Measurements from ENCODE around the gene FANCC.

FANCC gene

DNA sequence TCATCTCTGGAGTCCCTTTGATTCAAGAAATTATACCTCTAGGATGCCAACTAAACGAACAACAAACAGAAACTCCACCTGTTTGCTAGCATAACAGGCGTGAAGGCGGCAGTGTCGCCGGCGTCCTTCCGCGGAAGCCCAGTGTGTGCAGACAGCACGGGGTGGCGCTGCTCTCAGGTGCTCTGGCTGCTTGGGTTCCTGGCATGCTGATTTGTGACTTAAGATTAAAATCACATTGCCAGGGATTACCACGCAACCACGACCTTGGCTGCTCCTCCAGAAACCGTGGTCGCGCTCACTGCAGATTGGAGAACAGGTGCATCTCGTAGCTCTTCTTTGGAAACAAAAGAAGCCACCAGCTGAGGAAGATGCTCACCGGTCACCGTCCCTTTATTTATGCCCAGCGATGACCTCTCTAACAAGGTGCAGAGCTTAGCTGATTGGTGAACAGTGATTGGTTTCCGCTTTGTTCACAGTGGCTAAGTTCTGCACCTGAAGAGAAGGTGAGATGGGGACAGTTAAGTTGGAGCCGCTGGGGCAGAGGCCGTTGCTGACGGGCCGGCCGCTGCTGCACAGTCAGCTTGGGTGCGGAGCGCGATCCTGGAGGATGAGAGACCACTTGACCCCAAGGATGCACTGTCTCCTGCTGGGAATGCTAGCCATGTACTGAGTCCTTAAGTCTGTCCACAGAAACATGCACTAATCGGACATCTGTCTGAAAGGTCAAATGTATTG is 232.3 kb downstream of the FANCC start:
- no peak for DNase-seq (ENCODE audit: low spot score)

DNA sequence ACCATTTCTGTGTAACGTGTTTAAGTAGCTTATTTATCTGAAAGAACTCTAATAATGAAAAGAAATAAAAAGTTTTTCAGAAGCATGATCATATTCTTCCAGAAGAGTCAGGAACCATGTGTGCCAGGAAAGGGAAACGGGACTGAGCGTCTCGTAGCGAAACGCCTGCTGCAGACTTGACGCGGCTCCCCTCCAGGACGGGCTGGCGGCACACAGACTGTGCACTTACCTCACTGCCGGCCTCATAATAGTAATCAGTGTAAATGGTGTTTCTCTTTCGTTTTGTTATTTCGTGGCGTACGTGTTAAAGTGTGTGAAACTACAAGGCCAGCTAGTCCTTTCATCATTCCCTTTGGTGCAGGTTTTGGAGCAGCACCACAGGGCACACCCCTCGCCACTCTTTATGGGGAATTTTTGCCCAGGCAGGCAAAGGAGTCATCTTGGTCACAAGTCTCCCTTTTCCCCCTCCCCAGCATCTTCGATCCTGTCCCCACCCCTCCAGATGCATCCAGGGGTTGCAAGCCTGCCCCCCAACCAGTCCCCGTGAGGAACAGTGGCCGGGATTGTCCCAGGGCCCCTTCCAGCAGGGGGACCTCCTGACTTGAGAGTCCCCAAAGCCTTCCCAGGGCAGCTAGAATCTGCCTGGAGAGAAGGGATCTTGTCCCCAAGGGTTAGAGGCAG is 233.1 kb downstream of the FANCC start:
- DNase-seq (ENCODE audit: low spot score): peak; percentile 60

DNA sequence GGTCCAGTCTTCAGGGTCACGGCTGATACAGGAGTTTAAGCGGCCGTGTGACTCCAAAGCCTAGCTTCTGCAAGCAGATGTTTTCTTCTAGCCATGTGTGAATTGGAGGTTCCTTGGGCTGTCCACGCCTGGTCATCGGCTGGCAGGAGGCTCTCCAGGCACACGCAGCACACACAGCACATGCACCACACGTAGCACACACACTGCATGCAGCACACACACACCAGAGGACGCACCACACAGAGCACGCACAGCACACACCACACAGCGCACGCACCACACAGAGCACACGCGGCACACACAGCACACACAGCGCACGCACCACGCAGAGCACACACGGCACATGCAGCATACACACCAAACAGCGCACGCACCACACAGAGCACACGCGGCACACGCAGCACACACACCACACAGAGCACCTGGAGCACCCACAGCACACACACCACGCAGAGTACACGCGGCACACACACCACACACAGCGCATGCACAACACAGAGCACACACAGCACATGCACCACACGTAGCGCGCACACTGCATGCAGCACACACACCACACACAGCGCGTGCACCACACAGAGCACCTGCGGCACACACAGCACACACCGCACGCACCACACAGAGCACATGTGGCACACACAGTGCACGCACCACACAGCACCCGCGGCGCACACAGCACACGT is 234.3 kb downstream of the FANCC start:
- DNase-seq (ENCODE audit: low spot score): no peak

DNA sequence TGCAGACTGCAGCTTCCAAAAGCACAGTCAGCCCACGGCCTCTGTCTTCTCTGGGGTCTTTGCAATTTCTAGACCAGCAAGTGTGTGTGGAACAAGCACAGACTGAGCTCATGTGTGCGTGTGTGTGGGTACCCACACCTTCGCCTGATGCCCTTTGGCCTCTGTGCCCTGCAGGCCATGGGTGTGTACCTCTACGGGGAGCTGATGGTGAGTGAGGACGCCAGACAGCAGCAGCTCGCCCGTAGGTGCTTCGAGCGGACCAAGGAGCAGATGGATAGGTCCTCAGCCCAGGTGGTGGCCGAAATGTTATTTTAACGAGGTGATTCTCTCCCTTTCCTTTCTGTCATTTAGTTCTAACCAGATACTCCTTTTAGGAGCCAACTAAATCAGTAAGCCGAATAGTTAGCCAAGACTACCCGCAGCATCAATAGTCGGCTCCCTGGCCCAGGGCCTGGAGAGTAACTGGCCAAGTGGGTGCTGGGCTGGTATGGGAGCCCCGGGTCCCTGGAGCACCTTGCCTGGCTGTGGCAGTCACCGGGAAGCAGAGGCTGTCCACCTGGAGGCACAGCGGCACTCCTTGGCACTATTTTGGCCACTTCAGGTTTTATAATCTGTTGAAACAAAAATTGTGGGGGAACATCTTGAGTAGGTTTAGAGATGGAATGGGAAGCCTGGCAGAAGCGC is 235.0 kb downstream of the FANCC start:
- no peak for DNase-seq (ENCODE audit: low spot score)

- DNase-seq (ENCODE audit: low spot score): no peak
Observed at GRCh38 chr9:95081998-95082397, 235.5 kb downstream of the FANCC start.

DNA sequence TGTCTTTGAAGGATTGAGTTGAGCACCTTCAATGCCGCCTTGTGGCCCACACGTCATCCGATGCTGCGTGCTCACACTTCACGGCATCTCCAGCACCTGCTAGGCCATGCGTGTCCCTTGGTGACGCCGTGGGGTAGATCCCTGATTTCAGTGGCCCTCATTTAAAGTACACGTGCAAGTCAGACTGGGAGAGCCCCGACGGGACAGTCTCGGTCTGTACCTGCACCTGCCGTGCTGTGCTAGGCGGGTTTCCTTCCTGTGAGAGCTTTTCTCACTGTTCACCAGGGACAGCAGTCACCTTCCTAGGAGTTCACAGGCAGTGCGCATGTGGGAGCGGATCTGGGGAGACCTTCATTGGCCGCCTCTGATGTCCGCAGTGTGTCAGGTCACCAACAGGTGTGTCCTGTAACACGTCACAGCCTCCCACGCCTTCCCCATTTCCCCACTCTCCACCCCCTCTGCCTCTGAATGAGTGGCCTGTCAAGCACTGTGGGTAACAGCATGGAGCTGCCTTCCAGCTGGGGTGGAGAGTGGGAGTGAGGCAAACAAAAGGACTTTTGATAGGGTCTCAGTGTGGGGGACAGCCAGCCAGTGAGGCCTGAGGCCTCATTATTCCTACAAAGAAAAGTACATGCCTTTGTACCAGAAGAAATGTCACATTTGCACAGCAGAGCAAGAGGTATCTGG is 236.4 kb downstream of the FANCC start:
- DNase-seq (ENCODE audit: low spot score): peak; percentile 97

DNA sequence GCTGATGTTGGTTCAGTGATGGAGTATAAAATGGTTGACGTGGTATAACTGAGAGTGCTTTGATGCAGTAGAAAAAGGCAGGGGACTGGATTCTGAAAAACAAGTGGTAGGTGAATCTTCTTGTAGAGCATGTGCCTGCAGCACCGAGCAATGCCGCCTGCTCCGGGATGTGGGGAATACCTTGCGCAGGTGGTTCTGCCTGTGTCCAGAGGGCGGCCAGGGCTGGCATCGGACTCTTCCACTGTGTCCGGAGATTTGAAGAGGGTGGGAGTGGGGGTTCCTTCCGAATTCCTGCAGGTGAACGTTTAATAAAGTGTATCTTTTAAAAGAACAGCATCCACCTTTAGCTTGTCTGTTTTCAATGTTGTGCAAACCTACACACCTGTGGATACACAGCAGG is 238.0 kb downstream of the FANCC start:
- no peak for DNase-seq (ENCODE audit: low spot score)

- no peak for DNase-seq (ENCODE audit: low spot score)
Observed at GRCh38 chr9:95078939-95079338, 238.6 kb downstream of the FANCC start.

GRCh38 chr9:95078511-95078910 is 239.0 kb downstream of the FANCC start:
- DNase-seq (ENCODE audit: low spot score): no peak

GRCh38 chr9:95077766-95078370 is 239.6 kb downstream of the FANCC start:
- DNase-seq (ENCODE audit: low spot score): peak; percentile 72

GRCh38 chr9:95077053-95077765 is 240.3 kb downstream of the FANCC start:
- peak; percentile 82 for DNase-seq (ENCODE audit: low spot score)

GRCh38 chr9:95076696-95077052 is 240.8 kb downstream of the FANCC start:
- no peak for DNase-seq (ENCODE audit: low spot score)

DNA sequence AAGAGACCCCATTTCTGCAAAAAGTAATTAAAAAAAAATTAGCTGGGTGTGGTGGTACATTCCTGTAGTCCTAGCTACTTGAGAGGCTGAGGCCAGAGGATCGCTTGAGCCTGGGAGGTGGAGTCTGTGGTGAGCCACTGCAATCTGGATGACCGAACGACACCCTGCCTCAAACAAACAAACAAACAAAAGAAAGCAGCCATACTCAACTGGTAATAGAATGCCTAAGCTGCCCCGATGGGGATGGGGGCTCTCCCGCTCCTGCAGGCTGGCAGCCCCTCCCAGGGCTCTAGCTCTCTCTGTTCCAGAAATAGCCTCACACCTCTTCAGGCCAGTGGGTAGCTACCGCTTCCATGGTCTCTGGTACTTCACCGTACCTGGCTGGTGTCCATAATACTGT is 241.8 kb downstream of the FANCC start:
- no peak for DNase-seq (ENCODE audit: low spot score)

DNA sequence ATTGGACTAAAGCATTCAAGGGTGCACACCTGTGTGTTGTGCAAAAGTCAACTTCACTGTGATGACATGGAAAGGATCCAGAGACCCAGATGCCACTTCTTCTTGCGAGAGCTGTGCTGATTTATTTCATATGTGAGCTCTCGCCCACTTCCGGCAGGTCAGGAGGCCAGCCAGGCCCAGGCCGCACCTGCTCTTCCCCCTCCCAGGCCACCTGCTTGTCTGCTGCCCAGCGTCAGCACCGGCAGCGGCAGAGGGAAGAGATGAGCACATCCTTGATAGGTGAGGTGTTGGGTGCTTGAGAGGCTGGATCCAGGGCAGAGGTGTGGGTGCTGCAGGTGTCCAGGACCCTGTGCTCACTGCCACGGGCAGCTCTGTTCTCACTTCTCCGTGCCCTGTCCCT is 242.9 kb downstream of the FANCC start:
- no peak for DNase-seq (ENCODE audit: low spot score)

- no peak for DNase-seq (ENCODE audit: low spot score)
Observed at GRCh38 chr9:95073918-95074317, 243.6 kb downstream of the FANCC start.

DNA sequence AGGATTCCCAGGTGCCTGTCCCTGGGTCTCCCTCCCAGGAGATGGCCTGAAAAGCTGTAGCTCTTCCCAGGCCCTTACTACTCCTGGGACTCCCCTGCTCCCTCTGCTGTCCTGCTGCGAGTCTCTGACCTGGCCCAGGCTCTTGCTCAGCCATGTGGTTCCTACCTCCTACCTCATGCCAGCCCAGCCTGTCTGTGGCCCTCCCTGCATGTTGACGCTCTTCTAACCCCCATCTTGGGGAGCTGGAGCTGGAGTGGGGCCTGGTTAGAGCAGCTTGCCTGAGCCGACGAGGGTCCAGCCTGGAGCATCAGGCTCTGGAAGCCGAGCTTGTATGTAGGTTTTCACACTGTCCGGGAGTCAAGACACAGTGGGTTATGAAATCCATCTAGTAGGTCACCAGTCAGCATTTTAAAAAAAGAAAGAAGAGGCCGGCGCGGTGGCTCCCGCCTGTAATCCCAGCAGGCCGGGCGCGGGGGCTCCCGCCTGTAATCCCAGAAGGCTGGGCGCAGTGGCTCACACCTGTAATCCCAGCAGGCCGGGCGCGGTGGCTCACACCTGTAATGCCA is 244.4 kb downstream of the FANCC start:
- no peak for DNase-seq (ENCODE audit: low spot score)

DNA sequence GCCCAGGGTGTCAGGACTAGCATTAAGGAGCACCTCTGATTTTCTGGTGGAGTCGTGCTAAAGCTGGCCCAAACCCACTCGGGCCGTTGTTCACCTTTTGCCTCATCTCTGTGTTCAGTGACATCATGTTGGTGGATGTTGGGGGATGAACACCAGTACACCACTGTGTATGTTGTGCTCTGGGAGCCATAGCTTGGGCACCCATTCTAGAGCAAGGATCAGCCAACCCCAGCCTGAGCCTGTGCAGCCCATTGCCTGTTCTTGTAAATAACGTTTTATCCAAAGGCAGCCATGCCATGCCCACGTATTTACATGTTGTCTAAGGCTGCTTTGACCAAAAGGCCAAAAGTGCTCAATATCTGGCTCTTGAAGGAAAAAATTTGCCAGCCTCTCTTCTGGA is 245.6 kb downstream of the FANCC start:
- no peak for DNase-seq (ENCODE audit: low spot score)

DNA sequence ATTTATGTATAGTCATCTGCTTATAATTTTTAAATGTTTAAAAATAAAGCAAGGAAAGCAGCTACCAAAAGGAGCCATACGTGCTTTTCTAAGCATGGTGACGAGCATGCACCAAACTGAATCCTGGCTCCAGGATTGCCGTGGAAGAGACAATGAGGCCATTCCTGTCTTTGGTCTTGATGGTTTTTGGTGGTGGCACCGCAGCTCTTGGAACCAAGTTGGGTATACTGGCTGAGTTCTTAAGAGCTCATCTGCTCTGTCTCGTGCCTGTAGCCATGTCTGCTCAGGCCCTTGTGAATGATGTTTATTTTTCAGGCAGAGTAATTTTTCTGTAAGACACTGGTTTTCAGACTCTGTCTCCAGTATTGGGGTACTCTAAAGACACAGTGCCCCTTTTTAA is 246.1 kb downstream of the FANCC start:
- DNase-seq (ENCODE audit: low spot score): no peak

- DNase-seq (ENCODE audit: low spot score): no peak
Observed at GRCh38 chr9:95070549-95071021, 246.9 kb downstream of the FANCC start.

GRCh38 chr9:95067897-95068296 is 249.6 kb downstream of the FANCC start:
- no peak for DNase-seq (ENCODE audit: low spot score)

GRCh38 chr9:95067057-95067456 is 250.5 kb downstream of the FANCC start:
- no peak for DNase-seq (ENCODE audit: low spot score)

Measured in globus pallidus (tissue), 1 donor.